ENCODE results near the gene DLG1. TPM values are rescaled to one million over a fixed set of nuclear protein-coding genes. Genes with fewer than 3 reads are reported as not detected.
A peak's percentile ranks its signal among the peaks of the same experiment; 100 is the strongest.

DLG1 gene
- total RNA-seq, 1 experiment from 2014 or later, result 81.2 TPM

DNA sequence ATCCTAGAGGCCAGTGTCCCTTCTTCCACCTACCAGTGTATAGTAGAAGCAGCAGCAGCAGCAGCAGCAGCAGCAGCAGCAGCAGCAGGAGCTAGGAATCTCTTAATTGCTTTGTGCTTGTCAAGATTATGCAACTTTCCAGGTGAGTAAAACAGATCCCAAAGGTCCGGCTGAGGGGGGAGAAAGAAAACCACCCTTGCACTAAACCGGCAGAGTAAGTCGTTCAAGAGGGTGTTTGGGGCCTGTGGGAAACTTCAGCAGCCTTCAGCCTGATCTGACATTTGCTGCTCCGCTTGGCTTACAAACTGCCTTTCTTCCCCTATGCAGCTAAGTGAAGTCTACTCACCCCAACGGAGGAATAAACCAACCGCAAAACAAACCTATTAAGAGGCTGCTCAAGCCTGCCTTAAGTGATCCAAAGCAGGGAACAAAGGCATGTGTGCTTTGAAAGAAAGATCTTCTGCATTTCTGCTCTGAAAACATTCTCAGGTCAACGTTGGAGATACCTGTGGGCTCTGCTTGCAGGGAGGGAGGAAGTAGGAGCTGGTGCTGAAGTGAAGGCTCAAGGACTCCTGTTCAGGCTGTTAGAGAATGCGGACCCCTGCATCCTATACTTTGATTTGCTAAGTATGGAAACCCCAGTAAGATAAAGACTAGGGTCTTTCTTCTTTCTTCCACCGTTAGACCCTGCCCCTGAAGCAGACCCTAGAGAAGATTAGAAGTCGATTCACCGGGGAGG lies 35.7 kb upstream of the DLG1 start:
- Histone ChIP-seq H3K4me3 (no peak overlapping the region), H3K27ac (no peak overlapping the region), H3K4me1 (replicated peaks) (peaks cover 33% of the 10 kb centered on the region), H3K27me3 (replicated peaks) (no peaks in the 10 kb centered on the region), H3K36me3 (no peaks in the 10 kb centered on the region), H3K9me3 (replicated peaks) (no peaks in the 10 kb centered on the region)
- no peak for DNase-seq (ENCODE audit: low read depth in 1 of 2, low spot score in 2 of 2)

DNA sequence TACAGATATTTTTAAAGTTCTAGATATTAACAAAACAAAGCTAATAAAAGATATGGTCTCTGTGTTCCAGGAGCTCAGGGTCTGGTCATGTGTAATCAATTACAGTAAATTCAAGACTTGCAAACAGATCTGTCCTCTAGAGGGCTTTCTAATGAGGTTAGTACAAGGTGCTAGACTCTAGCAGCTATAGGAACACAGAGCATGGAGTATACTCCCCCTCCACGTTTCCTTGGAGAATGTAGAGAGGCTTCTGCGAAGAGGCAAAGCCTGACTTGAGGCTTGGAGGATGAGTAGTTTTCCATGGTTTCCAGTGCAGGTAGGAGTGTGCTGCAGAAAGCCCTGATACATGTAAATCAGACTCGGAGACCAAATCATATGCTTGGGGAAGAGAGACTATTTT lies 32.7 kb upstream of the DLG1 start:
- peaks cover 23% of the 10 kb centered on the region for H3K4me1 ChIP-seq (replicated peaks)
- no peak overlapping the region for H3K4me3 ChIP-seq
- H3K36me3 ChIP-seq, result no peaks in the 10 kb centered on the region
- H3K27me3 ChIP-seq (replicated peaks), result no peaks in the 10 kb centered on the region
- H3K27ac ChIP-seq, result no peak overlapping the region
- H3K9me3 ChIP-seq (replicated peaks), result no peaks in the 10 kb centered on the region
- DNase-seq (ENCODE audit: low read depth in 1 of 2, low spot score in 2 of 2), result no peak

DNA sequence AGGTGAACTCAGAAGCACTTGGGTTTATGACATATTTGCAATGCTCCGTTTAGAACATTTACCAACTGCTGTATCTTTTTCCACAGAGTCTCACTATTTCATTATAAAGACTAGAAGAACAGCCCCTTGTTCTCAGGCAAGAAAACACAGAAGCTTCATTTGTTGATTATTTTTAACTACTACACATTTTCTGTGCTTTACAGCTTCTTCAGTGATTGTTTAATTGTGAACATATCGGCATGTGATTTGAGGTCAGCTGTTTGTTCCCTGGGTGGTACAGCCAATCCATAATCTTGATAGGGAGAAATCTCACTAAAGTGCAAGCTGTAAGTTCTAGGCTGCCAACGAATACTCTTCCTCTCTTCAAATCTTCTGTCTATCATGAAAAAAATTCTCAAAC lies 31.0 kb upstream of the DLG1 start:
- Histone ChIP-seq H3K4me3 (no peak overlapping the region), H3K9me3 (replicated peaks) (no peaks in the 10 kb centered on the region), H3K36me3 (no peaks in the 10 kb centered on the region), H3K4me1 (replicated peaks) (peaks cover 5% of the 10 kb centered on the region), H3K27me3 (replicated peaks) (no peaks in the 10 kb centered on the region), H3K27ac (no peak overlapping the region)
- DNase-seq (ENCODE audit: low read depth in 1 of 2, low spot score in 2 of 2), result no peak

- H3K4me1 ChIP-seq (replicated peaks), result no peaks in the 10 kb centered on the region
- no peak overlapping the region for H3K4me3 ChIP-seq
- H3K27me3 ChIP-seq (replicated peaks), result no peaks in the 10 kb centered on the region
- H3K36me3 ChIP-seq, result no peaks in the 10 kb centered on the region
- H3K27ac ChIP-seq, result no peak overlapping the region
- DNase-seq (ENCODE audit: low read depth in 1 of 2, low spot score in 2 of 2), result no peak
- H3K9me3 ChIP-seq (replicated peaks), result no peaks in the 10 kb centered on the region
Measured at GRCh38 chr3:197328198-197328597, 29.8 kb upstream of the DLG1 start.

GRCh38 chr3:197327701-197328100 lies 29.3 kb upstream of the DLG1 start:
- Histone ChIP-seq H3K27me3 (replicated peaks) (no peaks in the 10 kb centered on the region), H3K4me3 (no peak overlapping the region), H3K36me3 (no peaks in the 10 kb centered on the region), H3K4me1 (replicated peaks) (no peaks in the 10 kb centered on the region), H3K9me3 (replicated peaks) (no peaks in the 10 kb centered on the region), H3K27ac (no peak overlapping the region)
- DNase-seq (ENCODE audit: low read depth in 1 of 2, low spot score in 2 of 2), result no peak

DNA sequence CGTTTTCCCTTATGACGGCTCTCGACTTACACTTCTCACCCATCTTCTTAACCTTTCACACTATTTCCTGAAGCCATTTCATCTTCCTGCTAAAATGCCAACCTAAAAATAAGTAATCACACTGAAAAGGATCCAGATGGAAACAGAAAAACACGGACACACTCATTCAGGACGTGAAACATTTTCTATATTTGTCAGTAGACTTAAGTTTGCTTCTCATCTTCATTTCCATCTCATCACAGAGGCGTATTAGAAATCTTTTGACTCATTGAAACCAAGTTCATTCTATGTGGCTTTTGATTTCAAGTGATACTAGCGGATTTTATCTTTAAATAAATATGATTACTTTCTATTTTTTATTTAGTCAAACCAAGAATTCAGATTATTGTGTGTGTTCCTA lies 27.4 kb upstream of the DLG1 start:
- Histone ChIP-seq H3K27ac (no peak overlapping the region), H3K4me3 (no peak overlapping the region), H3K27me3 (replicated peaks) (no peaks in the 10 kb centered on the region), H3K36me3 (no peaks in the 10 kb centered on the region), H3K4me1 (replicated peaks) (no peaks in the 10 kb centered on the region), H3K9me3 (replicated peaks) (no peaks in the 10 kb centered on the region)
- no peak for DNase-seq (ENCODE audit: low read depth in 1 of 2, low spot score in 2 of 2)

- Histone ChIP-seq H3K27me3 (replicated peaks) (no peaks in the 10 kb centered on the region), H3K27ac (no peak overlapping the region), H3K4me1 (replicated peaks) (peaks cover 8% of the 10 kb centered on the region), H3K4me3 (no peak overlapping the region), H3K9me3 (replicated peaks) (no peaks in the 10 kb centered on the region), H3K36me3 (no peaks in the 10 kb centered on the region)
- no peak for DNase-seq (ENCODE audit: low read depth in 1 of 2, low spot score in 2 of 2)
Measured at GRCh38 chr3:197322149-197322548, 23.7 kb upstream of the DLG1 start.

- H3K4me1 ChIP-seq (replicated peaks), result peaks cover 13% of the 10 kb centered on the region
- no peak for DNase-seq (ENCODE audit: low read depth in 1 of 2, low spot score in 2 of 2)
- no peak overlapping the region for H3K27ac ChIP-seq
- H3K36me3 ChIP-seq, result no peaks in the 10 kb centered on the region
- no peak overlapping the region for H3K4me3 ChIP-seq
- H3K9me3 ChIP-seq (replicated peaks), result no peaks in the 10 kb centered on the region
- no peaks in the 10 kb centered on the region for H3K27me3 ChIP-seq (replicated peaks)
Measured at GRCh38 chr3:197320582-197320981, 22.2 kb upstream of the DLG1 start.

DNA sequence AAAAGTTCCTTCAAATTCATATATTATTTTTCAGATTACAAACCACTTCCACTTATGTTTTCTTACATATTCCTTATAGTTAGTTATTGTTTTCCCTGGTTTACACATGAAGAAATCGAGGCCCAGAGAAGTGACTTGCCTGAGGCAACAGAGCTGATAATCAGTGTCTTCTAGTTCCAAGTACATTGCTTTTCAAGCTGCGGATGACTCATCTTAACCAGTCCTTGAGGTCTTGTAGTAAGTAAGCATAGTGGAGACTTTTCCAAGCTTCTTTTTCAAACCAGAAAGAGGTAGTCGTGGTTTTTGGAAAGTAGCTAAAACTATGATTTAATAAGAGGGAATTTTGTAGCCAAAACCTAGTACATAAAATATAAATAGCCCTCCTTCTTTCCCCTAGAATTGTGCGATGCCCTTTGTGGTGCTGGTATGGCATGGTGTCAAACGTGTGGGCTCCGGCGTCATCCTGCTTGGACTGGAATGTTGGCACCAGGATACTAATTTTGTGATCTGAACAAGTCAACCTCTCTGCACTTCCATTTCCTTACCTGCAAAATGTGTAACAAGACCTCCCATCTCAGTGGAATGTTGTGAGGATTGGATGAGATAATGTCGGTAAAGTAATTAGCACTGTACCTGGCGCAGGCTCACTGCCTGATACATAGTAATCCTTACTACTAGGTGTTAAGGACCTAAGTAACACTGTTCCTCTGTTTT lies 19.0 kb upstream of the DLG1 start:
- Histone ChIP-seq H3K27ac (peak overlapping the region; percentile 35), H3K4me3 (no peak overlapping the region)
- DNase-seq (ENCODE audit: low read depth in 1 of 2, low spot score in 2 of 2), result peak; percentile 57 to 74

GRCh38 chr3:197312431-197312830 lies 14.0 kb upstream of the DLG1 start:
- no peak for DNase-seq (ENCODE audit: low read depth in 1 of 2, low spot score in 2 of 2)
- Histone ChIP-seq H3K9me3 (replicated peaks) (no peaks in the 10 kb centered on the region; the same call in 1 of the 2 replicates), H3K4me3 (no peak overlapping the region), H3K36me3 (no peaks in the 10 kb centered on the region), H3K27ac (no peak overlapping the region), H3K27me3 (replicated peaks) (no peaks in the 10 kb centered on the region), H3K4me1 (replicated peaks) (peaks cover 55% of the 10 kb centered on the region)

More for the DNA sequence above, 19.0 kb upstream of the DLG1 start:
- Histone ChIP-seq H3K4me1 (replicated peaks) (peaks cover 13% of the 10 kb centered on the region), H3K36me3 (no peaks in the 10 kb centered on the region), H3K27me3 (replicated peaks) (no peaks in the 10 kb centered on the region), H3K9me3 (replicated peaks) (no peaks in the 10 kb centered on the region; the same call in 1 of the 2 replicates)

DNA sequence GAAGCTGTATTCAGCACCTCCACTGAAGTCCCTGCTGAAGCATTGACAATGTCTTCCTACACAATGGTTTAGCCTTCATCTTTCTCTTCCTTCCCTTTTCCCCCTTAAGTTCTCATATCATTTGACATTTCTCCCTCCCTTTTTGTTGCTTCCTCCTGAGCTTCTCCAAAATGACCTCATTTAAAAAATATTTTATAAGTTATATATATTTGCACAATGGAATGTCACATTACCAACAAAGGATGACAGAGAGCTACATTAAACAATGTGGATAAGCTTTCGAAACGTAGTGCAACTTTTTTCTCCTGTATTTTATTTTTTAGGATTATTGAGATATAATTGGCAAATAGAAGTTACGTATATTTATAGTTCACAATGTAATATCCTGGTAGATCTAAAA lies 13.2 kb upstream of the DLG1 start:
- H3K4me1 ChIP-seq (replicated peaks), result peaks cover 55% of the 10 kb centered on the region
- H3K4me3 ChIP-seq, result no peak overlapping the region
- peak overlapping the region; percentile 82 for H3K27ac ChIP-seq
- no peaks in the 10 kb centered on the region for H3K27me3 ChIP-seq (replicated peaks)
- H3K9me3 ChIP-seq (replicated peaks), result no peaks in the 10 kb centered on the region; the same call in 1 of the 2 replicates
- no peak for DNase-seq (ENCODE audit: low read depth in 1 of 2, low spot score in 2 of 2)
- no peaks in the 10 kb centered on the region for H3K36me3 ChIP-seq

- H3K4me1 ChIP-seq (replicated peaks), result peaks cover 66% of the 10 kb centered on the region
Measured at GRCh38 chr3:197309528-197310361, 11.3 kb upstream of the DLG1 start.

GRCh38 chr3:197308591-197308990 lies 10.2 kb upstream of the DLG1 start:
- DNase-seq (ENCODE audit: low read depth in 1 of 2, low spot score in 2 of 2), result peak in 1 of 2 experiments; percentile 67

More at GRCh38 chr3:197309528-197310361, 11.3 kb upstream of the DLG1 start:
- peak in 1 of 2 experiments; percentile 89 for DNase-seq (ENCODE audit: low read depth in 1 of 2, low spot score in 2 of 2)
- Histone ChIP-seq H3K36me3 (no peaks in the 10 kb centered on the region), H3K9me3 (replicated peaks) (no peaks in the 10 kb centered on the region; the same call in 1 of the 2 replicates), H3K27ac (peak overlapping the region; percentile 82), H3K27me3 (replicated peaks) (no peaks in the 10 kb centered on the region), H3K4me3 (no peak overlapping the region)

More at GRCh38 chr3:197308591-197308990, 10.2 kb upstream of the DLG1 start:
- Histone ChIP-seq H3K4me1 (replicated peaks) (peaks cover 68% of the 10 kb centered on the region), H3K9me3 (replicated peaks) (no peaks in the 10 kb centered on the region; the same call in 1 of the 2 replicates), H3K36me3 (no peaks in the 10 kb centered on the region), H3K4me3 (no peak overlapping the region), H3K27ac (peak overlapping the region; percentile 82), H3K27me3 (replicated peaks) (no peaks in the 10 kb centered on the region)

Data from SJSA1 (cell line).